Body of pancreas (tissue), 4 donors: ENCODE measurements around the gene HOXD8. TPM values are rescaled to one million over a fixed set of nuclear protein-coding genes. Genes with fewer than 3 reads are reported as not detected.

Experiments used
- ATAC-seq: fragments of 150-250 bp; one replicate; pipeline ENCODE4 v1.9.1; 2016
- DNase-seq, 4 donors: peaks; one replicate each; pipeline ENCODE4 v3.0.0-alpha.2; 2019
- H3K27ac ChIP-seq, 4 donors: fragments of 200-600 bp; sonication (generic); 1 replicate in 3 of 4; 2 replicates in 1 of 4; pipeline versions ENCODE4 v1.5.1 to v1.6.1; 2016 to 2019; ENCODE audit warnings: mild to moderate bottlenecking in 1 of 4, mixed read lengths in 1 of 4, moderate library complexity in 1 of 4
- H3K27me3 ChIP-seq, 2 donors: fragments of 200-600 bp; sonication (generic); one replicate each; pipeline ENCODE4 v1.6.0; 2016; ENCODE audit warnings: mild to moderate bottlenecking in 1 of 2
- H3K36me3 ChIP-seq, 2 donors: fragments of 200-600 bp; sonication (generic); replicated peaks in 1 of 2; 2 replicates each; pipeline ENCODE4 v1.5.1; 2016; ENCODE audit warnings: low read depth in 2 of 2; ENCODE audit not compliant: insufficient read depth in 1 of 2
- H3K4me1 ChIP-seq: fragments of 200-600 bp; sonication (generic); one replicate; pipeline ENCODE4 v1.6.0; 2016
- H3K4me3 ChIP-seq, 2 donors: fragments of 200-600 bp; sonication (generic); 1 replicate in 1 of 2; 2 replicates in 1 of 2; pipeline ENCODE4 v1.5.1; 2016 to 2019
- H3K9me3 ChIP-seq, 3 donors: fragments of 200-600 bp; sonication (generic); 1 replicate in 2 of 3; 2 replicates in 1 of 3; pipeline ENCODE4 v1.5.1; 2016
- CTCF ChIP-seq, 7 experiments: fragments of 450-650 bp in 4 of 7; fragments of 200-600 bp in 3 of 7; sonication (generic) in 3 of 7; IDR thresholded peaks; one replicate each; pipeline ENCODE4 v1.5.1; 2016 to 2019; ENCODE audit warnings: antibody characterized with exemption in 7 of 7
- POLR2A ChIP-seq, 3 donors: fragments of 450-650 bp; IDR thresholded peaks; one replicate each; pipeline ENCODE4 v1.6.1; 2016; ENCODE audit warnings: antibody characterized with exemption in 3 of 3, mild to moderate bottlenecking in 2 of 3
- WGBS, 2 donors: methylation state at CpG; one replicate each; pipeline ENCODE4 v1.1.5; 2017; 5-methylcytosine and 5-hydroxymethylcytosine counted together
- intact Hi-C: fragments of 100-400 bp; cut with DNase I; formaldehyde crosslinking; loops from one replicate; pipeline ENCODE4 v1.15.1; 2023
- total RNA-seq, 2 donors: library from RNA; depleted of rRNA; stranded (reverse); fragments of >200 nt; gene quantifications; one replicate each; pipeline ENCODE4 v1.1.0, GENCODE V29; 2016

The HOXD8 gene
- total RNA-seq, 2 donors from 2014 or later: 2.6 to 3.1 TPM

- intact Hi-C loops: no loop called here
- peaks cover 0 to 31% of the 10 kb centered on the region in 2 donors for H3K27me3 ChIP-seq
- H3K4me1 ChIP-seq: peaks cover 16% of the 10 kb centered on the region
- ATAC-seq (no peak), DNase-seq (no peak)
- no peak overlapping the region for H3K27ac ChIP-seq
- TF ChIP-seq POLR2A (IDR thresholded peaks at IDR 0.05) (no peak), CTCF (IDR thresholded peaks at IDR 0.05) (no peak)
- no peak overlapping the region for H3K4me3 ChIP-seq
- no peaks in the 10 kb centered on the region for H3K9me3 ChIP-seq
- H3K36me3 ChIP-seq: no peaks in the 10 kb centered on the region
- 8 to 15% methylated on average over 18 to 26 of the region's 26 CpGs for WGBS, 2 donors
These were observed 36.0 kb downstream of the HOXD8 start for GRCh38 chr2:176165370-176166050.

DNA sequence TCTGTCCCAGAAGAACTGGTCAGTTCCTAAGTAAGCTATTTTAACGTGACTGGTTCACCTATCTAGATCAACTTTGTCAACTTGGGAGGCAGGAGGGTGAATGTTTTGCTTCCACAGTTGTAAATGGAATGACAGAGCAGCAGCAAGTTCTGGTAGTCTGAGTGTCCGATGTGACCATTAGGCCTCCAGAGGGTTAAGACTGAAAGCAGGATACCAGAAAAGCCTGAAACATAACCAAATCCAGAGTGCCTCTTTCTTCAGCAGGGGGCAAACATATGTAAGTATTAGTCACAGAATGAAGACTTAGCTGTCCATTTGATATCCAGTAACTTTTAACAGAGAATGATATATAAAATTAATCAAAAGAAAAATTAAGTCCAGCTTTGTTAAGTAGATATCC is 36.8 kb downstream of the HOXD8 start:
- no peak for DNase-seq
- no peak for TF ChIP-seq CTCF (IDR thresholded peaks at IDR 0.05)
- no peak for TF ChIP-seq POLR2A (IDR thresholded peaks at IDR 0.05)
- Histone ChIP-seq H3K4me3 (no peak overlapping the region), H3K27ac (no peak overlapping the region), H3K9me3 (no peaks in the 10 kb centered on the region), H3K4me1 (peaks cover 12% of the 10 kb centered on the region), H3K27me3 (peaks cover 0 to 31% of the 10 kb centered on the region in 2 donors), H3K36me3 (no peaks in the 10 kb centered on the region)
- no peak for ATAC-seq
- intact Hi-C loops: no loop called here
- WGBS, 2 donors: 19 to 30% methylated on average over 2 of the region's 2 CpGs

DNA sequence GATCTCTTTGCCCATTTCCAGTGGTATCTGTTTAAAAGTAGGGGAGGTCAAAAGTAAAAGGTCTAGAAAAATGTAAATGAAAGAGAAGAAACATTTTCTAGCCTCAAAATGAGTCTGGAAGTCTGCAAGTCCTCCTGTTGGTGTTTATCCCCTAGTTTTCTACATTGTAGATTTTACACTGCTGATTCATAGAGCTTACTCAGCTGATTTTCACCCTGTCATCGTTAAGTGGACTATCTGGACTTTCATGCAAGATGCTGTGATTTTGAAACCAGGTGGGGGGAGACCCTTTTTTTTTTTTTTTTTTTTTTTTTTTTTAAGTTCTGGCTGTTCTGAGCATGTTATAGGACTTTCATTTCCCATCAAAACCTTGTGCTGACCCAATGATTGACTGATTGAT is 37.9 kb downstream of the HOXD8 start:
- no peaks in the 10 kb centered on the region for H3K36me3 ChIP-seq
- DNase-seq: no peak
- H3K27me3 ChIP-seq: peaks cover 0 to 39% of the 10 kb centered on the region in 2 donors
- no peak overlapping the region for H3K27ac ChIP-seq
- TF ChIP-seq CTCF (IDR thresholded peaks at IDR 0.05) (no peak), POLR2A (IDR thresholded peaks at IDR 0.05) (no peak)
- H3K4me3 ChIP-seq: no peak overlapping the region
- 39 to 81% methylated on average over 1 of the region's 1 CpG for WGBS, 2 donors
- intact Hi-C loops: no loop called here
- H3K9me3 ChIP-seq: no peaks in the 10 kb centered on the region
- no peak for ATAC-seq
- peaks cover 18% of the 10 kb centered on the region for H3K4me1 ChIP-seq

DNA sequence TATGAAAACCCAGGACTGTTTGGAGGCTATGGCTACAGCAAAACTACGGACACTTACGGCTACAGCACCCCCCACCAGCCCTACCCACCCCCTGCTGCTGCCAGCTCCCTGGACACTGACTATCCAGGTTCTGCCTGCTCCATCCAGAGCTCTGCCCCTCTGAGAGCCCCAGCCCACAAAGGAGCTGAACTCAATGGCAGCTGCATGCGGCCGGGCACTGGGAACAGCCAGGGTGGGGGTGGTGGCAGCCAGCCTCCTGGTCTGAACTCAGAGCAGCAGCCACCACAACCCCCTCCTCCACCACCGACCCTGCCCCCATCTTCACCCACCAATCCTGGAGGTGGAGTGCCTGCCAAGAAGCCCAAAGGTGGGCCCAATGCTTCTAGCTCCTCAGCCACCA is 39.7 kb downstream of the HOXD8 start:
- Histone ChIP-seq H3K4me1 (peaks cover 19% of the 10 kb centered on the region), H3K4me3 (no peak overlapping the region), H3K9me3 (no peaks in the 10 kb centered on the region), H3K27me3 (peaks cover 0 to 35% of the 10 kb centered on the region in 2 donors), H3K36me3 (no peaks in the 10 kb centered on the region), H3K27ac (no peak overlapping the region)
- no peak for ATAC-seq
- TF ChIP-seq POLR2A (IDR thresholded peaks at IDR 0.05): no peak
- TF ChIP-seq CTCF (IDR thresholded peaks at IDR 0.05): no peak
- intact Hi-C loops: no loop called here
- DNase-seq: no peak
- WGBS, 2 donors: 55 to 57% methylated on average over 3 to 5 of the region's 5 CpGs

- Histone ChIP-seq H3K36me3 (no peaks in the 10 kb centered on the region), H3K9me3 (no peaks in the 10 kb centered on the region), H3K27me3 (peaks cover 0 to 38% of the 10 kb centered on the region in 2 donors), H3K27ac (no peak overlapping the region), H3K4me3 (no peak overlapping the region), H3K4me1 (peaks cover 21% of the 10 kb centered on the region)
- 45 to 79% methylated on average over 2 of the region's 2 CpGs for whole genome bisulfite sequencing, 2 donors
- ATAC-seq (no peak), DNase-seq (no peak)
- intact Hi-C loops: no loop called here
- TF ChIP-seq POLR2A (IDR thresholded peaks at IDR 0.05): no peak
- TF ChIP-seq CTCF (IDR thresholded peaks at IDR 0.05): no peak
These were observed 40.2 kb downstream of the HOXD8 start for GRCh38 chr2:176169711-176170110.
